ENCODE data around the gene SEMA3A.

SEMA3A gene

GRCh38 chr7:84041649-84042048 is 152.9 kb downstream of the SEMA3A start:
- H3K27ac ChIP-seq (ENCODE audit: low read depth in 2 of 2, low read length in 2 of 2) = no peak overlapping the region

DNA sequence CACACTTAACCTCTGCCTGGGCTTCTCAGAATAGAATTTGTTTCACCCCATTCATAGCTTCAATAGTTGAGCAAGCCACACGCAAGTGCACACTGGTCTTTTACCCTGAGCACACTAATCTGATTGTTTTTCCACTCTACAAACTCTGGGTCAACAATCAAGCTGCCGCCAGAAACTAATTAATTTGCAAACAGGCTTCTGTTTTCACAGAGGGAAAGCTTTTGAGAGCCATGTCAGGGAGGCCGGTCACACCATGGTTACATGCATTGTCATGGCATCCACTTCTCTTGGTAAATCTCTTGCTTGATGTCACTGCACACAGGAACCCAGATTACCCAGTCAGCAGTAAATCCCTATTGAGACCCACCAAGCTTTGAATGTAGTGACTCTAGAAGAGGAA is 154.2 kb downstream of the SEMA3A start:
- Histone ChIP-seq H3K4me1 (ENCODE audit: control insufficient read depth in 2 of 2, insufficient read depth in 2 of 2, low read length in 2 of 2) (no peaks in the 10 kb centered on the region), H3K27ac (ENCODE audit: low read depth in 2 of 2, low read length in 2 of 2) (no peak overlapping the region), H3K9me3 (ENCODE audit: control insufficient read depth in 2 of 2, low read length in 2 of 2) (no peaks in the 10 kb centered on the region), H3K36me3 (ENCODE audit: control insufficient read depth in 2 of 2, insufficient read depth in 2 of 2, low read length in 2 of 2) (no peaks in the 10 kb centered on the region), H3K4me3 (ENCODE audit: low read length in 2 of 2) (no peak overlapping the region), H3K27me3 (ENCODE audit: control insufficient read depth in 2 of 2, insufficient read depth in 2 of 2, low read length in 2 of 2) (no peaks in the 10 kb centered on the region), H3K9ac (ENCODE audit: low read depth in 1 of 2, low read length in 2 of 2) (no peak overlapping the region)

More at GRCh38 chr7:84041649-84042048, 152.9 kb downstream of the SEMA3A start:
- Histone ChIP-seq H3K9me3 (ENCODE audit: control insufficient read depth in 2 of 2, low read length in 2 of 2) (no peaks in the 10 kb centered on the region), H3K9ac (ENCODE audit: low read depth in 1 of 2, low read length in 2 of 2) (no peak overlapping the region), H3K4me1 (ENCODE audit: control insufficient read depth in 2 of 2, insufficient read depth in 2 of 2, low read length in 2 of 2) (no peaks in the 10 kb centered on the region), H3K36me3 (ENCODE audit: control insufficient read depth in 2 of 2, insufficient read depth in 2 of 2, low read length in 2 of 2) (no peaks in the 10 kb centered on the region), H3K4me3 (ENCODE audit: low read length in 2 of 2) (no peak overlapping the region), H3K27me3 (ENCODE audit: control insufficient read depth in 2 of 2, insufficient read depth in 2 of 2, low read length in 2 of 2) (no peaks in the 10 kb centered on the region)

DNA sequence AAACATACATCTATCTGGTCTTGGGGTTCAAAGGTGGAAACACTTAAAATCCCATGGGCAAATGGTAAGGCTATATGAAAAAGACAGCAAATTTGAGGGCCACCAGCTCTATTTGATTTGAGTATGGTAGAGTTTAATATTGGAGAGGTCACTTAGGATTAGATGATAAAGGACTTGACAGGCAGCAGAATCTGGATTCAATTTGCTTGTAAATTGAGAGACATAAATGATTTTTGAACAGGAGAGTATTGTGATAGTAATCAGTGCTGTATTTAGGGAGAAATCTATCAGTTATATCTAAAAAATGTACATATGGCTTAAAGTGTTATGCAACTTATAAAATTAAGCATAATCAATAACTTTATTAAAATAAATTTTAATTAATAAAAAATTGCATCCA is 155.2 kb downstream of the SEMA3A start:
- Histone ChIP-seq H3K27ac (ENCODE audit: low read depth in 2 of 2, low read length in 2 of 2) (no peak overlapping the region), H3K4me3 (ENCODE audit: low read length in 2 of 2) (no peak overlapping the region), H3K9me3 (ENCODE audit: control insufficient read depth in 2 of 2, low read length in 2 of 2) (no peaks in the 10 kb centered on the region), H3K9ac (ENCODE audit: low read depth in 1 of 2, low read length in 2 of 2) (no peak overlapping the region), H3K27me3 (ENCODE audit: control insufficient read depth in 2 of 2, insufficient read depth in 2 of 2, low read length in 2 of 2) (no peaks in the 10 kb centered on the region), H3K4me1 (ENCODE audit: control insufficient read depth in 2 of 2, insufficient read depth in 2 of 2, low read length in 2 of 2) (no peaks in the 10 kb centered on the region), H3K36me3 (ENCODE audit: control insufficient read depth in 2 of 2, insufficient read depth in 2 of 2, low read length in 2 of 2) (no peaks in the 10 kb centered on the region)

DNA sequence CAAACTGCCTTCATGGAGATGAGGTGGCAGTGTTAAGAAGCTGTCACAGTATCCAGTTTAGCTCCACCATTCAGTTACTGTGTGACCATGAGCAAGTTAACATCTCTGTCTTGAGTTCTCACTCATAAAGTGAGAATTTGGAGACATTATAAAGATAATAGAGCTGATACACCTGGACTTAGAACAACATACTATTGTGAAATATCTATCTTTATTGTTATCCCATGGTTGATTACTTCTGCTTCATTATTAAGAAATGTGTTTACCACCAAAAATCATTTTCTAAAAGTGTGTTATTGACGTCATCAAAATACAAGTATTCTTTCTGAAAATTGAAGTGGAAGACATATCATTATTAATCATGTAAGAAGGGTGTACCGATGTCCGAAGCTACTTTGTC is 166.9 kb downstream of the SEMA3A start:
- no peaks in the 10 kb centered on the region for H3K9me3 ChIP-seq (ENCODE audit: control insufficient read depth in 2 of 2, low read length in 2 of 2)
- no peaks in the 10 kb centered on the region for H3K36me3 ChIP-seq (ENCODE audit: control insufficient read depth in 2 of 2, insufficient read depth in 2 of 2, low read length in 2 of 2)
- peaks cover 7 to 8% of the 10 kb centered on the region in 2 donors for H3K4me1 ChIP-seq (ENCODE audit: control insufficient read depth in 2 of 2, insufficient read depth in 2 of 2, low read length in 2 of 2)
- no peaks in the 10 kb centered on the region for H3K27me3 ChIP-seq (ENCODE audit: control insufficient read depth in 2 of 2, insufficient read depth in 2 of 2, low read length in 2 of 2)
- H3K9ac ChIP-seq (ENCODE audit: low read depth in 1 of 2, low read length in 2 of 2) = no peak overlapping the region
- H3K27ac ChIP-seq (ENCODE audit: low read depth in 2 of 2, low read length in 2 of 2) = no peak overlapping the region
- H3K4me3 ChIP-seq (ENCODE audit: low read length in 2 of 2) = no peak overlapping the region

DNA sequence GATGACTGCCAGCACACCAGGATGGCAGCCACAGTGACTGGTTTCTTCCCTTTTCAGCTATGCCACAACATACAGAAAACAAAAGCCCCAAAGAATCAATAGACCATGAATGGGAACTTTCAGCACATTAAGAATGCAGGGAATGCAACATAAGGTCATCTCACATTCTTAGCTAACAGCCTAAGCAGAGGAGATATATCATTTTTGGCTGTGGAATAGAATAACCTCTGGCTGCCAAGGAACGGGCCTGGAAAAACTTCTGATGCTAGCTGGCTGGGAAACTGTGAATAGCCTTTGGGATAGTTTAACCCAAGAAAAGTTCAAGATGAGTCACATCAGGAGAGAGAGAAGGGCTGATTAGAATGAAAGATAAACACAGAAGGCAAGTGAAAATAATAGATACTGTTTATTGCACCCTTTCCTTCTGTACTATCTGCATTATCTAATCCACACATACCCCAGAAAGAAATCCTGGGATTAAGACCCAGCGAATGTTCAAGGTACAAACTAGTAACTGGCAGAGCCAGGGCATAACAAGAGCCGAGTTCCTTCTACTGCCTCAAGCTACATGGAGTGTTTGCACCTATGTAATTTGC is 169.2 kb downstream of the SEMA3A start:
- no peaks in the 10 kb centered on the region for H3K9me3 ChIP-seq (ENCODE audit: control insufficient read depth in 2 of 2, low read length in 2 of 2)
- peaks cover 7 to 15% of the 10 kb centered on the region in 2 donors for H3K4me1 ChIP-seq (ENCODE audit: control insufficient read depth in 2 of 2, insufficient read depth in 2 of 2, low read length in 2 of 2)
- no peaks in the 10 kb centered on the region for H3K27me3 ChIP-seq (ENCODE audit: control insufficient read depth in 2 of 2, insufficient read depth in 2 of 2, low read length in 2 of 2)
- H3K4me3 ChIP-seq (ENCODE audit: low read length in 2 of 2) = no peak overlapping the region
- no peak overlapping the region for H3K9ac ChIP-seq (ENCODE audit: low read depth in 1 of 2, low read length in 2 of 2)
- no peaks in the 10 kb centered on the region for H3K36me3 ChIP-seq (ENCODE audit: control insufficient read depth in 2 of 2, insufficient read depth in 2 of 2, low read length in 2 of 2)
- no peak overlapping the region for H3K27ac ChIP-seq (ENCODE audit: low read depth in 2 of 2, low read length in 2 of 2)

- Histone ChIP-seq H3K4me3 (ENCODE audit: low read length in 2 of 2) (peak overlapping the region; percentile 34 to 35), H3K4me1 (ENCODE audit: control insufficient read depth in 2 of 2, insufficient read depth in 2 of 2, low read length in 2 of 2) (peaks cover 7 to 15% of the 10 kb centered on the region in 2 donors), H3K27me3 (ENCODE audit: control insufficient read depth in 2 of 2, insufficient read depth in 2 of 2, low read length in 2 of 2) (no peaks in the 10 kb centered on the region), H3K9ac (ENCODE audit: low read depth in 1 of 2, low read length in 2 of 2) (no peak overlapping the region), H3K36me3 (ENCODE audit: control insufficient read depth in 2 of 2, insufficient read depth in 2 of 2, low read length in 2 of 2) (no peaks in the 10 kb centered on the region), H3K9me3 (ENCODE audit: control insufficient read depth in 2 of 2, low read length in 2 of 2) (no peaks in the 10 kb centered on the region), H3K27ac (ENCODE audit: low read depth in 2 of 2, low read length in 2 of 2) (no peak overlapping the region)
These were observed 171.8 kb downstream of the SEMA3A start for GRCh38 chr7:84022684-84023308.

DNA sequence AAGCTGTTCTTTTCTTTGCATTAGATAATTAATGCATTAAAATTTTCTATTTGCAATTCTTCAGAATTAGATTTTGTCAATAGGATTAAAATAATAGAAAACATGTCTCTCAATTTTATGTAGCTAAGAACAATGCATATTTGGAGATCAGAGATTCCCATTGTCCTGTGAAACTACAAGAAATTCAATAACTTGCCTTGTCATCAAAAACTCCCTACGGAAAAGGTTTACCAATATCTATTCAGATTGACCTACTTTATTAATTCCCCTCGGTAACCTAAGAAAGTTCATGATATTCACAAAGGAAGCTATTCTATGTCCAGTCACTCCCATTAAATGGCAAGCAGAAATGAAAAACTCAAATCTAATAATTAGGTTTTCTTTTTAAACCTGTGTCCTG is 172.6 kb downstream of the SEMA3A start:
- no peak overlapping the region for H3K27ac ChIP-seq (ENCODE audit: low read depth in 2 of 2, low read length in 2 of 2)
- no peak overlapping the region for H3K9ac ChIP-seq (ENCODE audit: low read depth in 1 of 2, low read length in 2 of 2)
- H3K4me1 ChIP-seq (ENCODE audit: control insufficient read depth in 2 of 2, insufficient read depth in 2 of 2, low read length in 2 of 2) = peaks cover 7 to 15% of the 10 kb centered on the region in 2 donors
- H3K36me3 ChIP-seq (ENCODE audit: control insufficient read depth in 2 of 2, insufficient read depth in 2 of 2, low read length in 2 of 2) = no peaks in the 10 kb centered on the region
- H3K9me3 ChIP-seq (ENCODE audit: control insufficient read depth in 2 of 2, low read length in 2 of 2) = no peaks in the 10 kb centered on the region
- H3K27me3 ChIP-seq (ENCODE audit: control insufficient read depth in 2 of 2, insufficient read depth in 2 of 2, low read length in 2 of 2) = no peaks in the 10 kb centered on the region
- H3K4me3 ChIP-seq (ENCODE audit: low read length in 2 of 2) = no peak overlapping the region

DNA sequence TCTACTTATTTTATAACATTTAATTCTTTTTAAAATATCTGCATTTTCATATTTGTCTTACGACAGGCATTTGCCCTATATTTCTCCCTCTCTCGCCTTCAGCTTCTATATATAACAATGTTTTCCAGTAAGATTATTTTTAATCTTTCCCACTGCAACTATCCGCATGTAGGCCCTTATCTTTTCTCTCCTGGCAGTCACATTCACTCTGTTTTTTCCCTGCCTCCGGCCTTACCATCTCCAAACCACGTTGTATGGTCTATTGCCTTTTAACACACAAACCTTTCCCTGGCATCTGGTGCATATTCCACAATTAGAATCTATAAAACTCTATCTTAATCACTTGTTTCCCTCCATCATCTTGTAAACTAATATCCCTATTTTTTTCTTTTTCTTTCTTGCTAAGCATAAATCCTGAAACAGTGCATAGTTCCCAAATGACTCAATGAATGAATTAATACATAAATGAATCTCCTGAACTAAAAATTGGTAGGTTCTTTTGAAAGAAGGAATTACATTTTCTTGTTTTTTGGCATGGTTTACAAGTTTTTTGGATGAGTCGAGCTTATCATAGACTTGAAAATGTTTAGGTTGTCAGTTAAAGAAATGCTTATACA is 173.2 kb downstream of the SEMA3A start:
- Histone ChIP-seq H3K4me3 (ENCODE audit: low read length in 2 of 2) (no peak overlapping the region), H3K4me1 (ENCODE audit: control insufficient read depth in 2 of 2, insufficient read depth in 2 of 2, low read length in 2 of 2) (peaks cover 7 to 15% of the 10 kb centered on the region in 2 donors), H3K27me3 (ENCODE audit: control insufficient read depth in 2 of 2, insufficient read depth in 2 of 2, low read length in 2 of 2) (no peaks in the 10 kb centered on the region), H3K36me3 (ENCODE audit: control insufficient read depth in 2 of 2, insufficient read depth in 2 of 2, low read length in 2 of 2) (no peaks in the 10 kb centered on the region), H3K9me3 (ENCODE audit: control insufficient read depth in 2 of 2, low read length in 2 of 2) (no peaks in the 10 kb centered on the region), H3K27ac (ENCODE audit: low read depth in 2 of 2, low read length in 2 of 2) (no peak overlapping the region), H3K9ac (ENCODE audit: low read depth in 1 of 2, low read length in 2 of 2) (no peak overlapping the region)

- H3K9ac ChIP-seq (ENCODE audit: low read depth in 1 of 2, low read length in 2 of 2) = no peak overlapping the region
- H3K36me3 ChIP-seq (ENCODE audit: control insufficient read depth in 2 of 2, insufficient read depth in 2 of 2, low read length in 2 of 2) = no peaks in the 10 kb centered on the region
- no peak overlapping the region for H3K4me3 ChIP-seq (ENCODE audit: low read length in 2 of 2)
- H3K4me1 ChIP-seq (ENCODE audit: control insufficient read depth in 2 of 2, insufficient read depth in 2 of 2, low read length in 2 of 2) = peaks cover 0 to 6% of the 10 kb centered on the region in 2 donors
- no peaks in the 10 kb centered on the region for H3K9me3 ChIP-seq (ENCODE audit: control insufficient read depth in 2 of 2, low read length in 2 of 2)
- H3K27ac ChIP-seq (ENCODE audit: low read depth in 2 of 2, low read length in 2 of 2) = no peak overlapping the region
- H3K27me3 ChIP-seq (ENCODE audit: control insufficient read depth in 2 of 2, insufficient read depth in 2 of 2, low read length in 2 of 2) = no peaks in the 10 kb centered on the region
These were observed 176.9 kb downstream of the SEMA3A start for GRCh38 chr7:84017651-84018050.

DNA sequence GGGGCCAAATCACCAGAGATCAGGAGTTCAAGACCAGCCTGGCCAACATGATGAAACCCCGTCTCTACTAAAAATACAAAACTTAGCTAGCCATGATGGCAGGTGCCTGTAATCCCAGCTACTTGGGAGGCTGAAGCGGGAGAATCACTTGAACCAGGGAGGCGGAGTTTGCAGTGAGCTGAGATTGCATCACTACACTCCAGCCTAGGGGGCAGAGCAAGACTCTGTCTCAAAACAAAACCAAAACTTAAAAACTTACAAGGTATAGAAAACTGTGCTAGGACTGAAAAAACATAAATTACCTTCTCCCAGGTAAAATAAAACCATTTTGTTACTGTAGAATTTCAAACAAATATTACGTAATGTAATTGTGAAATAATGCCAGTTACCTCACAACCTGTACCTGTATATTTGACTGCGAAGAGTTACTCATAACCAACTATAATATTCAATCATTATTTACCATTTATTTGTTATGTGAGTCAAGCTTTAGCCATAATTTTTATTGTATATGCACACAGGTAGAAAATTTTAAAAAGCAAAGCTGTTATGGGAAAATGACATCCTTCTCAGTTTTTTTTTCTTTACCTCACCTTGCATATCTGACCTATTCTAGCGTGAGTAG is 180.9 kb downstream of the SEMA3A start:
- Histone ChIP-seq H3K4me3 (ENCODE audit: low read length in 2 of 2) (no peak overlapping the region), H3K4me1 (ENCODE audit: control insufficient read depth in 2 of 2, insufficient read depth in 2 of 2, low read length in 2 of 2) (no peaks in the 10 kb centered on the region), H3K9ac (ENCODE audit: low read depth in 1 of 2, low read length in 2 of 2) (no peak overlapping the region), H3K36me3 (ENCODE audit: control insufficient read depth in 2 of 2, insufficient read depth in 2 of 2, low read length in 2 of 2) (no peaks in the 10 kb centered on the region), H3K9me3 (ENCODE audit: control insufficient read depth in 2 of 2, low read length in 2 of 2) (no peaks in the 10 kb centered on the region), H3K27ac (ENCODE audit: low read depth in 2 of 2, low read length in 2 of 2) (no peak overlapping the region), H3K27me3 (ENCODE audit: control insufficient read depth in 2 of 2, insufficient read depth in 2 of 2, low read length in 2 of 2) (no peaks in the 10 kb centered on the region)

All from mucosa of rectum (tissue), 2 donors.